Mesendoderm (in vitro differentiated cells): ENCODE results near the gene VAMP2.

Experiments used
- DNase-seq: peaks from one replicate; pipeline ENCODE4 v3.0.0; 2013
- H2AK5ac ChIP-seq: 2 replicates; pipeline ENCODE4 v1.6.1; 2013; ENCODE audit warnings: low read length, inconsistent platforms
- H2BK120ac ChIP-seq: 2 replicates; pipeline ENCODE4 v1.6.1; 2013; ENCODE audit warnings: low read depth, mild to moderate bottlenecking, low read length, moderate library complexity, mixed read lengths
- H2BK15ac ChIP-seq: replicated peaks from 2 replicates; pipeline ENCODE4 v1.6.1; 2013; ENCODE audit warnings: low read depth, mild to moderate bottlenecking, moderate library complexity
- H2BK5ac ChIP-seq: 2 replicates; pipeline ENCODE4 v1.6.1; 2013; ENCODE audit warnings: low read length, inconsistent platforms
- H3K18ac ChIP-seq: 2 replicates; pipeline ENCODE4 v1.6.1; 2013; ENCODE audit warnings: mild to moderate bottlenecking, low read length, mixed read lengths
- H3K23ac ChIP-seq: one replicate; pipeline ENCODE4 v1.6.1; 2013; ENCODE audit warnings: low read length
- H3K27ac ChIP-seq: 2 replicates; pipeline ENCODE4 v1.5.1; 2013; ENCODE audit warnings: low read depth, mild to moderate bottlenecking, inconsistent platforms, low read length, moderate library complexity
- H3K27me3 ChIP-seq: 2 replicates; pipeline ENCODE4 v1.6.1; 2013; ENCODE audit warnings: low read length, control low read depth, mild to moderate bottlenecking, inconsistent platforms; ENCODE audit not compliant: insufficient read depth, poor library complexity
- H3K36me3 ChIP-seq: 2 replicates; pipeline ENCODE4 v1.6.1; 2013; ENCODE audit warnings: low read length, inconsistent platforms; ENCODE audit not compliant: control insufficient read depth, insufficient read depth
- H3K4ac ChIP-seq: one replicate; pipeline ENCODE4 v1.6.1; 2013; ENCODE audit warnings: low read depth, mild to moderate bottlenecking, low read length, moderate library complexity
- H3K4me1 ChIP-seq: 2 replicates; pipeline ENCODE4 v1.6.1; 2013; ENCODE audit warnings: low read depth, low read length, inconsistent platforms; ENCODE audit not compliant: control insufficient read depth
- H3K4me2 ChIP-seq: 2 replicates; pipeline ENCODE4 v1.6.1; 2013; ENCODE audit warnings: low read length
- H3K4me3 ChIP-seq: 2 replicates; pipeline ENCODE4 v1.5.1; 2013; ENCODE audit warnings: mild to moderate bottlenecking, low read length
- H3K56ac ChIP-seq: one replicate; pipeline ENCODE4 v1.6.1; 2013; ENCODE audit warnings: low read length
- H3K79me1 ChIP-seq: 2 replicates; pipeline ENCODE4 v1.6.1; 2013; ENCODE audit warnings: low read length, inconsistent platforms
- H3K79me2 ChIP-seq: 2 replicates; pipeline ENCODE4 v1.6.1; 2013; ENCODE audit warnings: mild to moderate bottlenecking, low read length; ENCODE audit not compliant: control insufficient read depth, insufficient read depth
- H3K9ac ChIP-seq: 2 replicates; pipeline ENCODE4 v1.6.1; 2013; ENCODE audit warnings: low read length, inconsistent platforms
- H4K5ac ChIP-seq: one replicate; pipeline ENCODE4 v1.6.1; 2013; ENCODE audit warnings: low read length
- H4K8ac ChIP-seq: one replicate; pipeline ENCODE4 v1.6.1; 2013; ENCODE audit warnings: low read depth, mild to moderate bottlenecking, control low read depth, low read length, moderate library complexity
- WGBS: extraction: QIAGEN DNeasy Blood & Tissue Kit; methylation state at CpG from one replicate; pipeline ENCODE4 v1.1.7; 2013; ENCODE audit warnings: low lambda C conversion rate, missing lambda C conversion rate; ENCODE audit not compliant: insufficient coverage; ENCODE audit errors: extremely low coverage; 5-methylcytosine and 5-hydroxymethylcytosine counted together

VAMP2 gene

DNA sequence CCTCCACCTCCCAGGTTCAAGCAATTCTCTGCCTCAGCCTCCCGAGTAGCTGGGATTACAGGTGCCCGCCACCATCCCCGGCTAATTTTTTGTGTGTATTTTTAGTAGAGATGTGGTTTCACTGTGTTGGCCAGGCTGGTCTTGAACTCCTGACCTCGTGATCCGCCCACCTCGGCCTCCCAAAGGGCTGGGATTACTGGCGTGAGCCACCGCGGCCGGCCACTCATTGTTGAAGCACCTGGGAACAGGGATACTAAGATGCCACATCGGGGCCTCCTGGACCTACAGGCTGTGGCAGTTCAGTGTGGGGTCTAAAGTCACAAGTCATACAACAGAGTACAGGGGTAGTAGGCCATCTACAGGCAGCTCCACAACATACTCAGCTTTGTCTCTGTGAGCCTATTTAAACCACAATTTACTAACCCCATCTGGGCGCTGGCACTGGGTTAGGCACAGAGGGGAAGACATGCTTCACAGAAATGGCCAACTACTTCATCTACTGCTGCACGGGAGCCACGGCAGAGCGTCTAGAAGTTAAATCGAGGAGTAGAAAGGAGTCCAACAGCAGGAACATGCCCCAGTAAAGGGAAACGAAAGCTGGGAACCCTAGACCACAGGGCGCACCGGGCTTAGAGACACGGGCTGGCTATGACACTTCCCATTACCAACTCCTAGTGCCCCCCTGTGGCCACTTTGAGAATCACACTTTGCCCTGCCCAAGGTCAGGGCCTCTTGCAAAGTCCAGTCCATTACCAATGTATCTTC lies 4.3 kb downstream of the VAMP2 start:
- H3K79me1 ChIP-seq = peaks cover 17% of the 10 kb centered on the region
- no peak overlapping the region for H3K27ac ChIP-seq
- H2BK15ac ChIP-seq = no peak overlapping the region
- no peak overlapping the region for H4K8ac ChIP-seq
- H3K4me3 ChIP-seq = no peak overlapping the region
- H2BK5ac ChIP-seq = no peak overlapping the region
- no peak overlapping the region for H3K18ac ChIP-seq
- DNase-seq = peak; percentile 92
- H3K4me2 ChIP-seq = no peak overlapping the region
- H2AK5ac ChIP-seq = no peak overlapping the region
- no CpG with 5 or more reads among the region's 20 CpGs for WGBS
- no peak overlapping the region for H3K4ac ChIP-seq
- no peak overlapping the region for H2BK120ac ChIP-seq
- H3K79me2 ChIP-seq = peaks cover 9% of the 10 kb centered on the region
- no peak overlapping the region for H3K56ac ChIP-seq
- no peak overlapping the region for H3K23ac ChIP-seq
- H3K4me1 ChIP-seq = peaks cover 17% of the 10 kb centered on the region
- no peak overlapping the region for H4K5ac ChIP-seq
- H3K9ac ChIP-seq = no peak overlapping the region
- no peaks in the 10 kb centered on the region for H3K27me3 ChIP-seq
- peaks cover 3% of the 10 kb centered on the region for H3K36me3 ChIP-seq

DNA sequence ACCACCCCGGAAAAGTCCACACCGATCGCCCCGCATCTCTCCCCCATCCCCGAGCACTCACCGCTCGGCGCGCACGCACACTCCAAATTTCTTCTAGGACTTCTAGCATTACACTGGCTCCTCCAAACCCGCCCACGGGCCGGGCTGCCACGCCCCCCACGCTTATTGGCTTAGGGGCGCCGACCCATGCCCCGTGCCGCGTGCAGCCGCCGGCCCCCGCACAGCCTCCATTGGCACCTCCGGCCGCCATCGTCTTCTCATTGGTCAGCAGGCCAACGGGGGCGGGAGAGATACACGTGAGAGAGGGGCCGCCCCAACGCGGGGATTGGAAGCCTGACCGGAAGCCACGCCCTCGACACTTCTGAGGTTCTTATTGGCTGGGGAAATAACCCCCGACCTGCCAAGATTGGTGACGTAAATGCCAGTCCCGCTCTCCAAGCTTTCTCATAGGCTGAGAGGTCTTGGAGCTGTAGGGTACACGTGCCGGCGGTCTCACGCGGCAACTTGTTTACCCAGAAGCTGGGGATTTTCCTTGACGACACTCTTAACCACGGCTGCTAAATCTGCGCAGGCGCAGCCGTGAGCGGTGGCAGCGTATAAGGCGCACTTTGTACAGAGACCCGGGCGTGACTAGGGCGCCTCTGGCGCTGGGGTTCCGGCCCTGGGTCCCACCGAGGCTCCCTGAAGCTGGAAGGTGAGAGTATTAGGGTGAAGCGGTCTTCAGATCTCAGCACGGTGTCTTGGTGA lies 6.3 kb downstream of the VAMP2 start:
- WGBS = no CpG with 5 or more reads among the region's 59 CpGs

DNA sequence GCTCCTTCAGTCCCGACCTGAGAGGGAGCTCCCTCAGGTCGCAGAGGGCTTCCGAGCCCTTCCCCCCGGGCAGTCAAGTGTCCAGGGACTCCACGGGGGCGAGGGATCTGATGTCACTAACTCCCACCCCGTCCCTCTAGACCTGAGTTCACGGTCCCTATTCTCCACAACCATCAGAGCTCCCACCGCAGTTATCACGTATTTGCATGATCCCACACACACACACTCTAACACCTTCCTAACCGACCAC lies 6.8 kb downstream of the VAMP2 start:
- Histone ChIP-seq H3K56ac (peak overlapping the region; percentile 88), H3K4ac (no peak overlapping the region), H3K79me1 (peaks cover 6% of the 10 kb centered on the region), H3K27me3 (no peaks in the 10 kb centered on the region), H3K23ac (no peak overlapping the region), H2AK5ac (no peak overlapping the region), H3K4me3 (peak overlapping the region; percentile 83), H3K18ac (no peak overlapping the region), H3K27ac (no peak overlapping the region), H2BK5ac (no peak overlapping the region), H4K5ac (no peak overlapping the region), H3K36me3 (peaks cover 1% of the 10 kb centered on the region), H2BK15ac (no peak overlapping the region), H4K8ac (no peak overlapping the region), H3K4me1 (peaks cover 16% of the 10 kb centered on the region), H3K9ac (peak overlapping the region; percentile 82), H3K79me2 (no peaks in the 10 kb centered on the region), H2BK120ac (no peak overlapping the region), H3K4me2 (peak overlapping the region; percentile 97)
- DNase-seq = no peak
- WGBS = no CpG with 5 or more reads among the region's 11 CpGs

More for the DNA sequence above, 6.3 kb downstream of the VAMP2 start:
- Histone ChIP-seq H3K9ac (peak overlapping the region; percentile 93), H3K56ac (peak overlapping the region; percentile 88), H3K27me3 (no peaks in the 10 kb centered on the region), H2AK5ac (no peak overlapping the region), H3K4me2 (peak overlapping the region; percentile 97), H3K79me2 (no peaks in the 10 kb centered on the region), H4K5ac (no peak overlapping the region), H3K4ac (peak overlapping the region; percentile 42), H3K23ac (no peak overlapping the region), H3K18ac (peak overlapping the region; percentile 36), H3K36me3 (peaks cover 3% of the 10 kb centered on the region), H3K4me1 (peaks cover 16% of the 10 kb centered on the region), H3K27ac (peak overlapping the region; percentile 81), H3K79me1 (peaks cover 10% of the 10 kb centered on the region), H2BK120ac (no peak overlapping the region), H2BK5ac (no peak overlapping the region), H4K8ac (no peak overlapping the region), H2BK15ac (no peak overlapping the region), H3K4me3 (peak overlapping the region; percentile 83)
- peak; percentile 100 for DNase-seq

DNA sequence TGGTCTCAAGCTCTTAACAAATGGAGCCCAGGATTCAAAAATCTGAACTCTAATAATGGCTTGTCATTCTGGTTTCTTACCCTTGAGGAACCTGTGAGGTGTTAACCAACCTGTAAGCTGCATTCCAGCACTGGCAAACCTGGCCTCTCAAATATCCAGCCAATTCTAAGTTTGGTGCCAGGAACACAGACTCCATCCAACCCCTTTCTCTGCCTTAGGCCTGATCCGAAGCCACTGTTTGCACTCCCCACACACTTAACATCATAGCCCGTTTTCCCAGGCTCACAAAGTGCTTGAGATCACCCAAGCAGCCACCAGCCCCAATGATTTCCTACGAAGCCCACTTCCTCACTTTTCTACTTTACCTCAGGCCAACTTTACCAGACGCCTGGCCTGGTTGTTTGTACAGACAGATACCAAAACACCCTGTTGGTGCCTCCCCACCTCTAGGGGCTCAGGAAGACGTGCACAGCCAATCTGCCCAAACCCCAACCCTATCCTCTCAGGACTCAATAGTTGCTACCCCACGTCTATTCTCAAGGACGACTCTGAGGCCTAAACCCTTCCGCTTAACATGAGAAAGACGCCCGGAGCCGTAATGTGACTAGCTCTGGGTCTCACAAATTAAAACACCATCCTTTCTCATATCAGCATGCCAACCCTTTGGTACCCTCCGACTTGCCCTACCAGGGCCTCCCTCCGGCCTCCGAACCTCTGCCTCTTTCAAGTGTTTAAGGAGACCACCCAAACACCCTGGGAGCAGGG lies 7.3 kb downstream of the VAMP2 start:
- H3K79me1 ChIP-seq = peaks cover 8% of the 10 kb centered on the region
- no peak overlapping the region for H2BK5ac ChIP-seq
- no peak overlapping the region for H3K27ac ChIP-seq
- H3K4me2 ChIP-seq = peak overlapping the region; percentile 97
- H2BK15ac ChIP-seq = no peak overlapping the region
- no CpG with 5 or more reads among the region's 14 CpGs for WGBS
- H3K79me2 ChIP-seq = peaks cover 2% of the 10 kb centered on the region
- peak overlapping the region; percentile 88 for H3K56ac ChIP-seq
- H3K4me1 ChIP-seq = peaks cover 18% of the 10 kb centered on the region
- H3K23ac ChIP-seq = no peak overlapping the region
- no peak overlapping the region for H2BK120ac ChIP-seq
- H3K4ac ChIP-seq = no peak overlapping the region
- H3K4me3 ChIP-seq = peak overlapping the region; percentile 83
- H2AK5ac ChIP-seq = peak overlapping the region; percentile 52
- H4K8ac ChIP-seq = no peak overlapping the region
- DNase-seq = no peak
- H3K36me3 ChIP-seq = no peaks in the 10 kb centered on the region
- no peaks in the 10 kb centered on the region for H3K27me3 ChIP-seq
- H3K18ac ChIP-seq = no peak overlapping the region
- H4K5ac ChIP-seq = no peak overlapping the region
- H3K9ac ChIP-seq = peak overlapping the region; percentile 82

DNA sequence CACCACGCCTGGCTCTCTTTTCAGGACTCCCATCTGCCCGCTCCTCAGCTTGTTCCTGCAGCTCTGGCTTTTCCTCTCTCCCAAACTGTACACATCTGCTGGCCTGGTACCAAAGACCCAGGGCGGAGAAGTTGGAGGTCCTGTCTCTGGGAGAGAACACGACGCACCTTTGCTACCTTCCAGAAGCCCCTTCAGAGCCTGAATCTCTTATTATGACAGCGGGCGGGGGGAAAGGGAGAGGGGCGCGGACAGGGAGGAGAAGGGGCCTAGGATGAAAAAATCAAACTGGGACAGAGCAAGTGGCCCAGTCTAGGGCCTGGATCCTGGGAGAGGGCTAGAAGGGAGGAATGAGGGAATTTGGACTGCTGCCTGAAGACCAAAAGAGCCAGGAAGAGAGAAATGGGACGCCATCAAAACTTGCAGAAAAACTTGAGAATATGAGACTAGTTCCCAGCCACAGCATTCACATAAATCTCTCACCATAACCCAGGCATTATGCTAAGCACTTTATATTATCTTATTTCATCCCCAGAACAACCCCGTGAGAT lies 8.1 kb downstream of the VAMP2 start:
- Histone ChIP-seq H3K4me1 (peaks cover 18% of the 10 kb centered on the region), H3K79me2 (peaks cover 2% of the 10 kb centered on the region), H2AK5ac (no peak overlapping the region), H2BK120ac (no peak overlapping the region), H3K27ac (peak overlapping the region; percentile 3), H3K27me3 (no peaks in the 10 kb centered on the region), H3K23ac (no peak overlapping the region), H3K79me1 (peaks cover 12% of the 10 kb centered on the region), H2BK5ac (peak overlapping the region; percentile 72), H3K4ac (no peak overlapping the region), H3K4me3 (no peak overlapping the region), H2BK15ac (no peak overlapping the region), H3K4me2 (peak overlapping the region; percentile 59), H4K8ac (no peak overlapping the region), H4K5ac (no peak overlapping the region), H3K9ac (peak overlapping the region; percentile 66), H3K56ac (peak overlapping the region; percentile 83), H3K36me3 (peaks cover under 1% of the 10 kb centered on the region), H3K18ac (no peak overlapping the region)
- no CpG with 5 or more reads among the region's 11 CpGs for WGBS
- DNase-seq = no peak
